PC-9 (cell line): ENCODE results near the gene ADTRP. TPM values are rescaled to one million over a fixed set of nuclear protein-coding genes. Genes with fewer than 3 reads are reported as not detected.

Source experiments
- BruUV-seq: library from RNA; stranded (reverse); fragments of 400-500 nt; replicated peaks from 2 replicates; lab custom pipeline; 2021; lab: Mats Ljungman, UMichigan
- CTCF ChIA-PET: fragments of 300-600 bp; sonication (Branson Sonifier 250); formaldehyde crosslinking; loops from one replicate; lab custom pipeline; 2022; ENCODE audit warnings: antibody characterized with exemption; lab: Charles Lee
- POLR2A ChIA-PET: fragments of 300-600 bp; sonication (Branson Sonifier 250); formaldehyde crosslinking; loops from one replicate; lab custom pipeline; 2022; ENCODE audit warnings: antibody characterized with exemption; ENCODE audit not compliant: unreplicated experiment; lab: Charles Lee
- DNase-seq, 2 experiments: peaks; one replicate each; pipeline versions ENCODE4 v3.0.0 to v3.0.0-alpha.2; 2015 to 2022; ENCODE audit warnings: mixed read lengths in 1 of 2
- H2AFZ ChIP-seq: fragments of 200-600 bp; sonication (generic); 2 replicates; pipeline ENCODE4 v1.8.1; 2017; ENCODE audit warnings: antibody characterized with exemption
- H3F3A ChIP-seq: fragments of 200-600 bp; sonication (generic); 2 replicates; pipeline ENCODE4 v1.8.1; 2017; ENCODE audit warnings: antibody characterized with exemption, mild to moderate bottlenecking, low read depth; ENCODE audit not compliant: insufficient read depth
- H3K27ac ChIP-seq: fragments of 200-600 bp; sonication (generic); 2 replicates; pipeline ENCODE4 v1.6.1; 2016; ENCODE audit warnings: mixed run types
- H3K27me3 ChIP-seq: fragments of 200-600 bp; sonication (generic); 2 replicates; pipeline ENCODE4 v1.6.1; 2016; ENCODE audit warnings: low read depth, mixed run types; ENCODE audit not compliant: insufficient read depth
- H3K36me3 ChIP-seq: fragments of 200-600 bp; sonication (generic); 2 replicates; pipeline ENCODE4 v1.6.1; 2016; ENCODE audit warnings: low read depth, mixed run types
- H3K4me1 ChIP-seq: fragments of 200-600 bp; sonication (generic); replicated peaks from 2 replicates; pipeline ENCODE4 v1.6.1; 2016; ENCODE audit warnings: mixed run types; ENCODE audit not compliant: insufficient read depth
- H3K4me2 ChIP-seq: fragments of 200-600 bp; sonication (generic); 2 replicates; pipeline ENCODE4 v1.6.1; 2017; ENCODE audit warnings: mixed run types
- H3K4me3 ChIP-seq: fragments of 200-600 bp; sonication (generic); 2 replicates; pipeline ENCODE4 v1.6.1; 2016; ENCODE audit warnings: mixed run types
- H3K79me2 ChIP-seq: fragments of 200-600 bp; sonication (generic); 2 replicates; pipeline ENCODE4 v1.6.1; 2017; ENCODE audit warnings: low read depth, mixed run types
- H3K9me2 ChIP-seq: fragments of 200-600 bp; sonication (generic); 2 replicates; pipeline ENCODE4 v1.8.1; 2017; ENCODE audit warnings: mild to moderate bottlenecking; ENCODE audit not compliant: insufficient read depth
- H3K9me3 ChIP-seq: fragments of 200-600 bp; sonication (generic); 2 replicates; pipeline ENCODE4 v1.8.1; 2016; ENCODE audit warnings: low read depth; ENCODE audit not compliant: insufficient read depth
- H4K20me1 ChIP-seq: fragments of 200-600 bp; sonication (generic); 2 replicates; pipeline ENCODE4 v1.8.1; 2017; ENCODE audit not compliant: insufficient read depth
- EZH2 ChIP-seq: fragments of 200-600 bp; sonication (generic); IDR thresholded peaks from 2 replicates; pipeline ENCODE4 v1.8.0; 2017; ENCODE audit warnings: antibody characterized with exemption, low read depth
- intact Hi-C: fragments of 100-400 bp; cut with micrococcal nuclease; formaldehyde crosslinking; loops from one replicate; pipeline ENCODE4 v1.10.0; 2022; ENCODE audit not compliant: unreplicated experiment
- total RNA-seq: library from RNA; stranded (reverse); gene quantifications from 2 replicates; pipeline ENCODE4 v1.2.3, GENCODE V29; 2021
- TF ChIP-seq, protein P1 (sequence below): fragments of 200-600 bp; sonication (generic); conservative IDR thresholded peaks from 2 replicates; pipeline ENCODE4 v1.6.1; 2017; ENCODE audit warnings: mixed run types, antibody characterized with exemption, mild to moderate bottlenecking, moderate library complexity

Gene ADTRP
- total RNA-seq, 1 experiment from 2014 or later = 4.1 TPM

DNA sequence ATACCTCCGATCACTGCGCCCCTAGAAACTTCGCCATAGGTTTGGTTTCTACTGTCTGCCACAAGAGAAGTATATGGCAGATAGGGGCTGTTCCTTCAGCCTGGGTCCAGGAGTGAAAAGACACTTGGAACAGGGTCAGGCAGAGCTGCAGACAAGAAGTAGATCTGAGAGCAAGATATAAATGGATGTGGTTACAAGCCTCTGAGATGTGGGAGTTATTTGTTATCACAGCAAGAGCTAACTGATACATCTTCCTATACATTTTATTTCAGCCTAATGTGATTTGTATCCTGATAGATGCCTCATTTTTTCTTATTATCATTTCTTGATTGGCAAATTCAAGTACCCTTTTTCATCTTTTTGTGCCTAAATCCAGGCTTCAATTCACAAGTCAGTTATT is 40.9 kb upstream of the ADTRP start:
- Histone ChIP-seq H4K20me1 (no peaks in the 10 kb centered on the region), H2AFZ (no peak overlapping the region), H3K36me3 (no peaks in the 10 kb centered on the region), H3K4me1 (no peaks in the 10 kb centered on the region), H3K4me3 (no peak overlapping the region), H3F3A (no peaks in the 10 kb centered on the region), H3K9me2 (no peaks in the 10 kb centered on the region), H3K9me3 (no peaks in the 10 kb centered on the region), H3K27me3 (no peaks in the 10 kb centered on the region), H3K79me2 (no peaks in the 10 kb centered on the region), H3K4me2 (no peak overlapping the region), H3K27ac (no peak overlapping the region)
- intact Hi-C loops = no loop called here
- CTCF ChIA-PET = no interaction called here
- no peak for TF ChIP-seq EZH2
- TF ChIP-seq, protein P1, sequence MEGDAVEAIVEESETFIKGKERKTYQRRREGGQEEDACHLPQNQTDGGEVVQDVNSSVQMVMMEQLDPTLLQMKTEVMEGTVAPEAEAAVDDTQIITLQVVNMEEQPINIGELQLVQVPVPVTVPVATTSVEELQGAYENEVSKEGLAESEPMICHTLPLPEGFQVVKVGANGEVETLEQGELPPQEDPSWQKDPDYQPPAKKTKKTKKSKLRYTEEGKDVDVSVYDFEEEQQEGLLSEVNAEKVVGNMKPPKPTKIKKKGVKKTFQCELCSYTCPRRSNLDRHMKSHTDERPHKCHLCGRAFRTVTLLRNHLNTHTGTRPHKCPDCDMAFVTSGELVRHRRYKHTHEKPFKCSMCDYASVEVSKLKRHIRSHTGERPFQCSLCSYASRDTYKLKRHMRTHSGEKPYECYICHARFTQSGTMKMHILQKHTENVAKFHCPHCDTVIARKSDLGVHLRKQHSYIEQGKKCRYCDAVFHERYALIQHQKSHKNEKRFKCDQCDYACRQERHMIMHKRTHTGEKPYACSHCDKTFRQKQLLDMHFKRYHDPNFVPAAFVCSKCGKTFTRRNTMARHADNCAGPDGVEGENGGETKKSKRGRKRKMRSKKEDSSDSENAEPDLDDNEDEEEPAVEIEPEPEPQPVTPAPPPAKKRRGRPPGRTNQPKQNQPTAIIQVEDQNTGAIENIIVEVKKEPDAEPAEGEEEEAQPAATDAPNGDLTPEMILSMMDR = no peak
- no TSS peak for BruUV-seq
- no peak for DNase-seq
- POLR2A ChIA-PET = no interaction called here

GRCh38 chr6:11815231-11815630 is 36.6 kb upstream of the ADTRP start:
- no peak overlapping the region for H3K4me2 ChIP-seq
- H3K27me3 ChIP-seq = no peaks in the 10 kb centered on the region
- no peaks in the 10 kb centered on the region for H3K36me3 ChIP-seq
- POLR2A ChIA-PET = no interaction called here
- BruUV-seq = no TSS peak
- H3K27ac ChIP-seq = no peak overlapping the region
- intact Hi-C loops = no loop called here
- H3K9me2 ChIP-seq = no peaks in the 10 kb centered on the region
- H2AFZ ChIP-seq = no peak overlapping the region
- H3K4me3 ChIP-seq = no peak overlapping the region
- H4K20me1 ChIP-seq = no peaks in the 10 kb centered on the region
- TF ChIP-seq EZH2 = no peak
- TF ChIP-seq, protein P1 = no peak
- no peaks in the 10 kb centered on the region for H3F3A ChIP-seq
- H3K4me1 ChIP-seq = peaks cover 2% of the 10 kb centered on the region; the same call in 1 of the 2 replicates
- no peak for DNase-seq
- CTCF ChIA-PET = no interaction called here
- no peaks in the 10 kb centered on the region for H3K9me3 ChIP-seq
- no peaks in the 10 kb centered on the region for H3K79me2 ChIP-seq

DNA sequence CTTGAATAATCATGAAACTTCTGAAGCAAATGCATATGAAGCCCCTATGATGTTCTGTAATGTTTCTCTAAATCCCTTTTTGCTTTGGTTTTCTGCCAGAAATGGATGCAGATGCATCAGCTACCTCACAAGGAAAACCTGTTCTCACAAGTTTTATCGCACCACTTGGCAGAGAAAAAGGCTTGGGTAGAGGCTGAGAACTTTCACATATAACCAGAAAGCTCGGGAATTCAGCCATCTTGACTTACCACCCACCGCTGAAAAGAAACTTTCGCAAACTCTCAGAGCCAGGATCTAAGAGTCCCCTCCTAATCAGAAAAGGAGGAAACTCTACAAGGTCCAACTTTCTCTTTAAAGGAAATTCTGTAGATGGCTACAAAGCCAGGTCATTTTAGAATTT is 36.2 kb upstream of the ADTRP start:
- intact Hi-C loops = no loop called here
- no peaks in the 10 kb centered on the region for H3K9me2 ChIP-seq

More for the DNA sequence above, 36.2 kb upstream of the ADTRP start:
- no TSS peak for BruUV-seq
- H3K79me2 ChIP-seq = no peaks in the 10 kb centered on the region
- H3K36me3 ChIP-seq = no peaks in the 10 kb centered on the region
- no peaks in the 10 kb centered on the region for H3K27me3 ChIP-seq
- H3K4me1 ChIP-seq = peaks cover 6% of the 10 kb centered on the region; the same call in 1 of the 2 replicates
- no peak overlapping the region for H3K4me3 ChIP-seq
- H2AFZ ChIP-seq = no peak overlapping the region
- ChIA-PET POLR2A (no interaction called here), CTCF (no interaction called here)
- no peaks in the 10 kb centered on the region for H4K20me1 ChIP-seq
- no peaks in the 10 kb centered on the region for H3F3A ChIP-seq
- no peak overlapping the region for H3K4me2 ChIP-seq
- TF ChIP-seq, protein P1 = no peak
- no peak for TF ChIP-seq EZH2
- no peak for DNase-seq
- no peaks in the 10 kb centered on the region for H3K9me3 ChIP-seq
- H3K27ac ChIP-seq = no peak overlapping the region
